ENCODE measurements around the gene ANKRD44.

GRCh38 chr2:197079832-197080555 lies 230.6 kb downstream of the ANKRD44 start:
- no peak for TF ChIP-seq EZH2 (IDR thresholded peaks at IDR 0.05; ENCODE audit: low read length, unreplicated experiment)
- TF ChIP-seq CTCF (conservative IDR thresholded peaks at IDR 0.05; ENCODE audit: low read depth, low read length): no peak
- no peak for TF ChIP-seq EZH2phosphoT487 (IDR thresholded peaks at IDR 0.05; ENCODE audit: borderline replicate concordance, low read length)

Measured in PC-3 (cell line).